Astrocyte (in vitro differentiated cells and primary cell): ENCODE measurements around the gene LRRC15. TPM values are rescaled to one million over a fixed set of nuclear protein-coding genes. Genes with fewer than 3 reads are reported as not detected.

ENCODE experiments used
- DNase-seq: peaks from one replicate; pipeline ENCODE4 v3.0.0-alpha.2; 2010; ENCODE audit warnings: low read depth
- FAIRE-seq: peaks from 2 replicates; lab custom pipeline; 2011; peaks lifted over from hg19 to GRCh38; lab: Jason Lieb, UNC
- H2AFZ ChIP-seq: 2 replicates; pipeline ENCODE4 v1.6.0; 2012; ENCODE audit warnings: low read depth, low read length, inconsistent platforms
- H3K27ac ChIP-seq: 2 replicates; pipeline ENCODE4 v1.5.1; 2011; ENCODE audit warnings: low read depth, low read length, inconsistent platforms
- H3K27me3 ChIP-seq: 2 replicates; pipeline ENCODE4 v1.6.0; 2011; ENCODE audit warnings: low read length, inconsistent platforms; ENCODE audit not compliant: insufficient read depth
- H3K36me3 ChIP-seq: 2 replicates; pipeline ENCODE4 v1.5.1; 2011; ENCODE audit warnings: low read length, inconsistent platforms; ENCODE audit not compliant: insufficient read depth
- H3K4me1 ChIP-seq: 2 replicates; pipeline ENCODE4 v1.5.1; 2011; ENCODE audit warnings: low read length, inconsistent platforms; ENCODE audit not compliant: insufficient read depth
- H3K4me2 ChIP-seq: 2 replicates; pipeline ENCODE4 v1.6.0; 2012; ENCODE audit warnings: low read length, inconsistent platforms
- H3K4me3 ChIP-seq: 2 replicates; pipeline ENCODE4 v1.5.1; 2011; ENCODE audit warnings: low read depth, mild to moderate bottlenecking, low read length, inconsistent platforms; ENCODE audit not compliant: insufficient read depth
- H3K79me2 ChIP-seq: 2 replicates; pipeline ENCODE4 v1.6.0; 2012; ENCODE audit warnings: mild to moderate bottlenecking, low read length, inconsistent platforms; ENCODE audit not compliant: insufficient read depth
- H3K9ac ChIP-seq: 2 replicates; pipeline ENCODE4 v1.6.0; 2012; ENCODE audit warnings: mild to moderate bottlenecking, low read length, inconsistent platforms
- H3K9me3 ChIP-seq: 2 replicates; pipeline ENCODE4 v1.5.1; 2012; ENCODE audit warnings: low read depth, mild to moderate bottlenecking, low read length, inconsistent platforms; ENCODE audit not compliant: insufficient read depth
- H4K20me1 ChIP-seq: 2 replicates; pipeline ENCODE4 v1.6.0; 2012; ENCODE audit warnings: low read length, inconsistent platforms; ENCODE audit not compliant: insufficient read depth
- H3K27ac Mint-ChIP-seq: one replicate; pipeline ENCODE4 v1.8.0; 2021; ENCODE audit warnings: mild to moderate bottlenecking, mixed read lengths; ENCODE audit not compliant: unreplicated experiment
- H3K27me3 Mint-ChIP-seq: one replicate; pipeline ENCODE4 v1.8.0; 2021; ENCODE audit warnings: low read depth, mixed read lengths; ENCODE audit not compliant: unreplicated experiment
- H3K36me3 Mint-ChIP-seq: one replicate; pipeline ENCODE4 v1.8.0; 2021; ENCODE audit warnings: low read depth, mixed read lengths; ENCODE audit not compliant: unreplicated experiment
- H3K4me1 Mint-ChIP-seq: one replicate; pipeline ENCODE4 v1.8.0; 2021; ENCODE audit warnings: low read depth, mixed read lengths; ENCODE audit not compliant: unreplicated experiment
- H3K4me3 Mint-ChIP-seq: one replicate; pipeline ENCODE4 v1.8.0; 2021; ENCODE audit warnings: mild to moderate bottlenecking, moderate library complexity, mixed read lengths; ENCODE audit not compliant: unreplicated experiment
- H3K9me3 Mint-ChIP-seq: one replicate; pipeline ENCODE4 v1.8.0; 2021; ENCODE audit warnings: mild to moderate bottlenecking, mixed read lengths; ENCODE audit not compliant: unreplicated experiment
- CTCF ChIP-seq: IDR thresholded peaks from 2 replicates; pipeline ENCODE4 v1.5.1; 2011; ENCODE audit warnings: low read depth, mild to moderate bottlenecking, inconsistent platforms, low read length, moderate library complexity; ENCODE audit not compliant: insufficient read depth
- EZH2 ChIP-seq: IDR thresholded peaks from 2 replicates; pipeline ENCODE4 v1.6.1; 2012; ENCODE audit warnings: mild to moderate bottlenecking, low read length, inconsistent platforms; ENCODE audit not compliant: insufficient read depth
- total RNA-seq: library from RNA; stranded (reverse); gene quantifications from 2 replicates; pipeline ENCODE4 v1.2.1, GENCODE V29; 2021

LRRC15 gene
- total RNA-seq, 1 donor from 2014 or later: 1.4 TPM

GRCh38 chr3:194315965-194316361 lies 53.6 kb downstream of the LRRC15 start:
- no peak overlapping the region for H3K4me3 Mint-ChIP-seq
- peaks cover 14% of the 10 kb centered on the region for H3K4me1 ChIP-seq
- H2AFZ ChIP-seq: no peak overlapping the region
- H3K36me3 ChIP-seq: no peaks in the 10 kb centered on the region
- H3K9me3 ChIP-seq: peaks cover 8% of the 10 kb centered on the region
- H3K27ac Mint-ChIP-seq: no peak overlapping the region
- FAIRE-seq (no peak), DNase-seq (peak; percentile 37)
- peak overlapping the region; percentile 77 for H3K9ac ChIP-seq
- H3K9me3 Mint-ChIP-seq: peaks cover 19% of the 10 kb centered on the region
- H3K27me3 ChIP-seq: peaks cover 46% of the 10 kb centered on the region
- peak overlapping the region; percentile 50 for H3K4me3 ChIP-seq
- no peak overlapping the region for H3K27ac ChIP-seq
- peaks cover 82% of the 10 kb centered on the region for H3K27me3 Mint-ChIP-seq
- TF ChIP-seq CTCF (no peak), EZH2 (peak; percentile 51)
- peaks cover 11% of the 10 kb centered on the region for H3K4me1 Mint-ChIP-seq
- no peaks in the 10 kb centered on the region for H3K79me2 ChIP-seq
- H3K36me3 Mint-ChIP-seq: peaks cover 4% of the 10 kb centered on the region
- H4K20me1 ChIP-seq: no peaks in the 10 kb centered on the region
- H3K4me2 ChIP-seq: peak overlapping the region; percentile 89

- H3K79me2 ChIP-seq: no peaks in the 10 kb centered on the region
- Mint-ChIP-seq H3K9me3 (peaks cover 19% of the 10 kb centered on the region), H3K36me3 (peaks cover 4% of the 10 kb centered on the region), H3K27me3 (peaks cover 82% of the 10 kb centered on the region), H3K27ac (no peak overlapping the region), H3K4me1 (peaks cover 11% of the 10 kb centered on the region), H3K4me3 (peak overlapping the region; percentile 66)
- peak overlapping the region; percentile 72 for H2AFZ ChIP-seq
- H3K4me1 ChIP-seq: peaks cover 14% of the 10 kb centered on the region
- peaks cover 52% of the 10 kb centered on the region for H3K27me3 ChIP-seq
- DNase-seq (peak; percentile 80), FAIRE-seq (no peak)
- H3K9me3 ChIP-seq: peaks cover 8% of the 10 kb centered on the region
- no peaks in the 10 kb centered on the region for H3K36me3 ChIP-seq
- peak overlapping the region; percentile 50 for H3K4me3 ChIP-seq
- peak overlapping the region; percentile 14 for H3K27ac ChIP-seq
- peak overlapping the region; percentile 77 for H3K9ac ChIP-seq
- no peaks in the 10 kb centered on the region for H4K20me1 ChIP-seq
- peak overlapping the region; percentile 89 for H3K4me2 ChIP-seq
- no peak for TF ChIP-seq EZH2
- peak; percentile 54 for TF ChIP-seq CTCF
Observed at GRCh38 chr3:194315088-194315964, 54.2 kb downstream of the LRRC15 start.
